WTC11 (cell line): ENCODE data around the gene CD40.

ENCODE experiments used
- KAT7 ChIP-seq: sonication (generic); formaldehyde crosslinking; IDR thresholded peaks from 2 replicates; pipeline ENCODE4 v1.8.1; 2023; ENCODE audit warnings: missing genetic modification reagents, mild to moderate bottlenecking, borderline replicate concordance
- STAT6 ChIP-seq: sonication (generic); formaldehyde crosslinking; conservative IDR thresholded peaks from 2 replicates; pipeline ENCODE4 v1.8.1; 2023; ENCODE audit warnings: mild to moderate bottlenecking, low read depth, missing genetic modification reagents, moderate library complexity
- TF ChIP-seq, protein P1 (sequence below): fragments of 200-600 bp; IDR thresholded peaks from 2 replicates; pipeline ENCODE4 v1.8.0; 2022; ENCODE audit warnings: antibody characterized with exemption
- TF ChIP-seq, protein P2 (sequence below): sonication (generic); formaldehyde crosslinking; IDR thresholded peaks from 2 replicates; pipeline ENCODE4 v1.8.0; 2022; ENCODE audit warnings: mild to moderate bottlenecking, missing genetic modification reagents

GRCh38 chr20:46160661-46161060 is 42.5 kb downstream of the CD40 start:
- TF ChIP-seq, protein P1, sequence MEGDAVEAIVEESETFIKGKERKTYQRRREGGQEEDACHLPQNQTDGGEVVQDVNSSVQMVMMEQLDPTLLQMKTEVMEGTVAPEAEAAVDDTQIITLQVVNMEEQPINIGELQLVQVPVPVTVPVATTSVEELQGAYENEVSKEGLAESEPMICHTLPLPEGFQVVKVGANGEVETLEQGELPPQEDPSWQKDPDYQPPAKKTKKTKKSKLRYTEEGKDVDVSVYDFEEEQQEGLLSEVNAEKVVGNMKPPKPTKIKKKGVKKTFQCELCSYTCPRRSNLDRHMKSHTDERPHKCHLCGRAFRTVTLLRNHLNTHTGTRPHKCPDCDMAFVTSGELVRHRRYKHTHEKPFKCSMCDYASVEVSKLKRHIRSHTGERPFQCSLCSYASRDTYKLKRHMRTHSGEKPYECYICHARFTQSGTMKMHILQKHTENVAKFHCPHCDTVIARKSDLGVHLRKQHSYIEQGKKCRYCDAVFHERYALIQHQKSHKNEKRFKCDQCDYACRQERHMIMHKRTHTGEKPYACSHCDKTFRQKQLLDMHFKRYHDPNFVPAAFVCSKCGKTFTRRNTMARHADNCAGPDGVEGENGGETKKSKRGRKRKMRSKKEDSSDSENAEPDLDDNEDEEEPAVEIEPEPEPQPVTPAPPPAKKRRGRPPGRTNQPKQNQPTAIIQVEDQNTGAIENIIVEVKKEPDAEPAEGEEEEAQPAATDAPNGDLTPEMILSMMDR, result no peak
- no peak for TF ChIP-seq STAT6 (CRISPR knock-in tag)
- TF ChIP-seq, protein P2, sequence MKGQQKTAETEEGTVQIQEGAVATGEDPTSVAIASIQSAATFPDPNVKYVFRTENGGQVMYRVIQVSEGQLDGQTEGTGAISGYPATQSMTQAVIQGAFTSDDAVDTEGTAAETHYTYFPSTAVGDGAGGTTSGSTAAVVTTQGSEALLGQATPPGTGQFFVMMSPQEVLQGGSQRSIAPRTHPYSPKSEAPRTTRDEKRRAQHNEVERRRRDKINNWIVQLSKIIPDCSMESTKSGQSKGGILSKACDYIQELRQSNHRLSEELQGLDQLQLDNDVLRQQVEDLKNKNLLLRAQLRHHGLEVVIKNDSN (CRISPR knock-in tag), result no peak
- TF ChIP-seq KAT7 (CRISPR knock-in tag), result no peak
